Heart right ventricle (tissue), 16 donors: ENCODE results near the gene HIVEP3. TPM values are rescaled to one million over a fixed set of nuclear protein-coding genes. Genes with fewer than 3 reads are reported as not detected.

Experiments
- ATAC-seq, 8 donors: fragments of 200-7000 bp; cut with Tn5 transposase; one replicate each; pipeline ENCODE4 v1.9.1; 2020; ENCODE audit warnings: mild to moderate bottlenecking in 8 of 8, moderate library complexity in 8 of 8, moderate number of reproducible peaks in 1 of 8
- DNase-seq, 2 donors: peaks; one replicate each; pipeline ENCODE4 v3.0.0-alpha.2; 2020
- H3K27ac ChIP-seq, 10 donors: fragments of 200-600 bp; sonication (generic) in 2 of 10; one replicate each; pipeline versions ENCODE4 v1.5.0 to v1.8.0; 2020 to 2022; ENCODE audit warnings: mild to moderate bottlenecking in 3 of 10
- H3K27me3 ChIP-seq, 7 donors: fragments of 200-600 bp; one replicate each; pipeline ENCODE4 v1.8.0; 2021 to 2022; ENCODE audit warnings: mild to moderate bottlenecking in 2 of 7
- H3K36me3 ChIP-seq, 9 donors: fragments of 200-600 bp; sonication (generic) in 1 of 9; one replicate each; pipeline versions ENCODE4 v1.5.0 to v1.8.0; 2020 to 2022; ENCODE audit warnings: mild to moderate bottlenecking in 2 of 9
- H3K4me1 ChIP-seq, 9 donors: fragments of 200-600 bp; sonication (generic) in 1 of 9; one replicate each; pipeline versions ENCODE4 v1.5.0 to v1.8.0; 2020 to 2022; ENCODE audit warnings: mild to moderate bottlenecking in 4 of 9
- H3K4me3 ChIP-seq, 10 donors: fragments of 200-600 bp; sonication (generic) in 2 of 10; one replicate each; pipeline versions ENCODE4 v1.5.0 to v1.8.0; 2020 to 2022; ENCODE audit warnings: mild to moderate bottlenecking in 7 of 10, moderate library complexity in 2 of 10
- H3K9me3 ChIP-seq, 11 donors: fragments of 200-600 bp in 10 of 11; sonication (generic) in 2 of 11; one replicate each; pipeline versions ENCODE4 v1.5.0 to v1.8.0; 2013 to 2022; ENCODE audit warnings: mild to moderate bottlenecking in 2 of 11, control low read depth in 1 of 11, moderate library complexity in 1 of 11
- CTCF ChIP-seq, 9 donors: fragments of 200-600 bp; sonication (generic) in 2 of 9; IDR thresholded peaks; one replicate each; pipeline versions ENCODE4 v1.5.0 to v1.8.0; 2021 to 2022; ENCODE audit warnings: antibody characterized with exemption in 9 of 9, mild to moderate bottlenecking in 5 of 9, moderate library complexity in 1 of 9
- WGBS, 2 donors: extraction: QIAGEN DNeasy Blood & Tissue Kit; methylation state at CpG; one replicate each; pipeline ENCODE4 v1.1.7; 2013; ENCODE audit warnings: inconsistent platforms in 1 of 2; 5-methylcytosine and 5-hydroxymethylcytosine counted together
- intact Hi-C, 10 donors: fragments of 100-400 bp; cut with DNase I; formaldehyde crosslinking; loops; one replicate each; pipeline versions ENCODE4 v1.11.1 to v1.14.2; 2022
- polyA plus RNA-seq, 2 donors: library from polyadenylated mRNA; stranded (reverse); fragments of 200-250 nt; gene quantifications; one replicate each; pipeline ENCODE4 v1.2.3, GENCODE V29; 2013
- total RNA-seq, 10 donors: library from RNA; stranded (reverse); fragmentation: NEBNext Ultra II Directional in 3 of 10; extraction: Animal tissue kit (Norgen Biotek cat#: 25700) in 3 of 10; gene quantifications; one replicate each; pipeline versions ENCODE4 v1.2.1 to v1.2.4, GENCODE V29; 2021 to 2023
- donor health status: Arrhythmogenic right ventricular cardiomyopathy.
- donor health status: ischemic (EF 13 %, LVEDD 7.1; RV severe dilation, severe dysfunction).
- donor health status: healthy with polysubstance abuse.
- donor health status: DM: no; HTN: yes; CAD: no.
- donor health status: DM: no; HTN: no; CAD: no.
- donor health status: ischemic (EF 25% LVEDD 6.9; RV normal size, moderate dysfunction).
- donor health status: ischemic (EF 25% LVEDD 5.7; RV mildly dilated, moderate dysfunction).
- donor health status: healthy.
- donor health status: DM: yes; HTN: yes; CAD: no.
- donor health status: Ischemic cardiomyopathy.
- donor health status: ischemic (EF 35%, LVEDD 5.7; RV mildly dilated, moderate dysfunction).
- donor health status: nonischemic (EF 11% LVEDD 7.7; RV severe dilation, severe dysfunction).
- donor health status: DM: yes; HTN: yes; CAD: no.
- donor health status: PGD.
- donor health status: ischemic (EF 29% LVEDD 5.4; RV normal size, mild dysfunction).
- donor health status: nonischemic (EF 23%, LVEDD 6.1; RV moderate dilation, normal function).

Gene HIVEP3
- total and polyA plus RNA-seq, 12 donors, result 2.6 to 7.5 (median 5.2) TPM

DNA sequence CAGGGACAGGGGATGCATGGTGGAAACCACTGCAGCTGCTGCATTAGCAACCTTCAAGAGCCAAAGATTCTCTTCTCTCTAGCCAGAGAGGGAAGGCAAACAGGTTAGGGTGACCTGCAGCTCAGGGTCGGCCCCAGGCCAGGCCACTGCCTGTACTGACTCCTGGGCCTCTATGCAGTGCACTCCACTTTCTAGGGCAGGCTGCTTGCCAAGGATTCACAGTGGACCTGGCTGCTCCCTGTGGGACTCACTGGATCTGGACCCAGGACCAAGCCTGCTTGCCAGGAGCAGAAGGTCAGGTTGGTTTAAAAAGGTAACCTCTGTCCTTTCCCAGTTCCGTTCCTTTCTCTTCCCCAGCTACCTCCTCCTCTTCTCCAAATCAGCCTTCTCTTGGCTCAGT, 52.4 kb downstream of the HIVEP3 start:
- intact Hi-C loops, result no loop called here
- Histone ChIP-seq H3K27ac (no peak overlapping the region), H3K4me1 (peaks cover 0 to 25% (median 7%) of the 10 kb centered on the region in 9 donors), H3K4me3 (no peak overlapping the region), H3K36me3 (no peaks in the 10 kb centered on the region), H3K9me3 (no peaks in the 10 kb centered on the region), H3K27me3 (no peaks in the 10 kb centered on the region)
- ATAC-seq, result peak in 7 of 8 donors; percentile 31 to 82 (median 71)
- 58 to 61% methylated on average over 2 of the region's 2 CpGs for WGBS, 2 donors
- no peak for TF ChIP-seq CTCF (IDR thresholded peaks at IDR 0.05)
- DNase-seq, result peak; percentile 31 to 36

- Histone ChIP-seq H3K4me3 (no peak overlapping the region), H3K36me3 (no peaks in the 10 kb centered on the region), H3K4me1 (peaks cover 0 to 18% (median 7%) of the 10 kb centered on the region in 9 donors), H3K27ac (no peak overlapping the region), H3K27me3 (no peaks in the 10 kb centered on the region), H3K9me3 (no peaks in the 10 kb centered on the region)
- intact Hi-C loops, result no loop called here
- DNase-seq, result no peak
- WGBS, 2 donors, result 78 to 80% methylated on average over 4 of the region's 4 CpGs
- no peak for TF ChIP-seq CTCF (IDR thresholded peaks at IDR 0.05)
- no peak for ATAC-seq
These were observed 54.2 kb downstream of the HIVEP3 start for GRCh38 chr1:41864471-41865040.

GRCh38 chr1:41863718-41864117, 55.0 kb downstream of the HIVEP3 start:
- no peak for DNase-seq
- no peak for ATAC-seq

DNA sequence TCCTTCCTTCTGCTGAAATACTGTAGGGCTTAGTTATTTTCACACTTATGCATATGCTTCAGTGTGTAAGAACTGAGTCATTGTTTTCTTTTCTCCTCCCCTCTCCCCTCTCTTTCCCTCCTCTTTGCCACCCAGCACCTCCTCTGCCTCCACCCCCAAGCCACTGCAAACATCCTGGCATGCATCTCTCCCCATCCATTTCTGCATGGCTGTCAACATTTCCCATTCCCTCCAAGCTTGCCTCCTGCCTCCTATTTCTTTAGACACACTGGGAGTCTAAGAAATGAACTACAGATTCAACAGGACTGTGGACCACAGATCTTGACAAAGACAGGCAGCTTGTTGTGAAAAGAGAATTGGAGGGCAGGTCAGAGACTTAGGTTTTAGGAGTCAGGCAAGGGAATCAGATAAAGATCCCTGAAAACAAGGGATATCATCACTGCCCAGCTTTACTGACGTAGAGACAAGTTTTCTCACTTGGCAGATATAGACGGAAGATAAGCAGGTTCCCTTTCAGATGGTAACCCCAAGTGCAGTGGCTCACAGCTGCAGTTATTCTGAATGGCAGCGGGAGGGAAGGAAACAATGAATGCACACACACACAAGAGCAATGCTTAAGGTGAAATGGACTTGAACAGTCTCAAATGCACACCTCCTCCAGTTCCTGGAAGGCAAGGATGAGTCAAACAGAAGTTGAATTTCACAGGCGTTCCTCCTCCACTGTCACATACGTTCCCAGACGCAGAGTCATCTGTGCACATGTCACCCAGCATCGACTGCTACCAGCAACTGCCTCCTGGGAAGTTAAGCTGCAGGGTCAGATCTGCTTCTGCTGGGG, 56.1 kb downstream of the HIVEP3 start:
- intact Hi-C loops, result no loop called here
- 73 to 80% methylated on average over 7 of the region's 7 CpGs for WGBS, 2 donors
- no peak for DNase-seq
- TF ChIP-seq CTCF (IDR thresholded peaks at IDR 0.05), result no peak
- Histone ChIP-seq H3K4me3 (no peak overlapping the region), H3K27ac (no peak overlapping the region), H3K27me3 (no peaks in the 10 kb centered on the region), H3K36me3 (no peaks in the 10 kb centered on the region), H3K4me1 (peaks cover 0 to 18% (median 7%) of the 10 kb centered on the region in 9 donors), H3K9me3 (no peaks in the 10 kb centered on the region)
- ATAC-seq, result no peak

More at GRCh38 chr1:41863718-41864117, 55.0 kb downstream of the HIVEP3 start:
- Histone ChIP-seq H3K27ac (no peak overlapping the region), H3K4me3 (no peak overlapping the region), H3K9me3 (no peaks in the 10 kb centered on the region), H3K27me3 (no peaks in the 10 kb centered on the region), H3K36me3 (no peaks in the 10 kb centered on the region), H3K4me1 (peaks cover 0 to 18% (median 7%) of the 10 kb centered on the region in 9 donors)
- WGBS, 2 donors, result 90% methylated on average over 4 of the region's 4 CpGs
- intact Hi-C loops, result no loop called here
- TF ChIP-seq CTCF (IDR thresholded peaks at IDR 0.05), result no peak
